ENCODE measurements around the gene HDAC4. TPM values are rescaled to one million over a fixed set of nuclear protein-coding genes. Genes with fewer than 3 reads are reported as not detected.

The HDAC4 gene
- total and polyA plus RNA-seq, 9 of the 15 experiments (the other 6 are each of a cell fraction or from before 2014, with no cell fraction given): 0.11 to 20.2 (median 4.0) TPM

- Histone ChIP-seq H3K9me3 (replicated peaks; ENCODE audit: control insufficient read depth, insufficient read depth, low read depth, low read length) (no peaks in the 10 kb centered on the region), H3K4me2 (ENCODE audit: insufficient read depth, low read length) (no peak overlapping the region), H3K27ac (ENCODE audit: extremely low read depth, low read depth, low read length) (no peak overlapping the region), H3K36me3 (ENCODE audit: control insufficient read depth, insufficient read depth, low read length) (no peaks in the 10 kb centered on the region; the same call in 2 of the 3 replicates), H3K27me3 (ENCODE audit: control insufficient read depth in 2 of 2, insufficient read depth in 2 of 2, low read length in 2 of 2) (no peaks in the 10 kb centered on the region), H2AFZ (ENCODE audit: low read depth, low read length) (no peak overlapping the region), H3K9me1 (ENCODE audit: control insufficient read depth, insufficient read depth, low read length) (no peaks in the 10 kb centered on the region), H3K4me3 (no peak overlapping the region), H4K20me1 (replicated peaks; ENCODE audit: control insufficient read depth, insufficient read depth, low read length) (no peaks in the 10 kb centered on the region), H3K9ac (ENCODE audit: insufficient read depth in 1 of 2, low read depth in 2 of 2, low read length in 2 of 2) (no peak overlapping the region), H3K4me1 (replicated peaks in 1 of 2; ENCODE audit: control insufficient read depth in 2 of 2, insufficient read depth in 2 of 2, low read length in 2 of 2) (no peaks in the 10 kb centered on the region), H3K79me2 (ENCODE audit: control insufficient read depth, insufficient read depth, low read length) (no peaks in the 10 kb centered on the region)
- FAIRE-seq (no peak), DNase-seq (ENCODE audit: extremely low read depth in 1 of 4, low spot score in 3 of 4) (no peak), ATAC-seq (no peak)
- in situ Hi-C loops (cut with MboI) (no loop called here), intact Hi-C loops (cut with micrococcal nuclease) (no loop called here)
- CTCF ChIA-PET (ENCODE audit: low intra/inter-chr PET ratio): no interaction called here
- POLR2A ChIA-PET: interaction anchor here (0.6 kb wide), 1 partner anchor 261 kb away, joined by 3 read pairs; no protein-coding TSS in a partner anchor
- WGBS (ENCODE audit: insufficient coverage, low coverage, missing lambda C conversion rate): 73% methylated on average over 7 of the region's 15 CpGs
- no TSS peak for BruUV-seq (replicated peaks)
- TF ChIP-seq MTA3 (IDR thresholded peaks at IDR 0.05; ENCODE audit: borderline replicate concordance): no peak
- TF ChIP-seq TFAP4 (CRISPR knock-in tag; IDR thresholded peaks at IDR 0.05; ENCODE audit: borderline replicate concordance): no peak
- TF ChIP-seq ARID4B (CRISPR knock-in tag; IDR thresholded peaks at IDR 0.05): no peak
- TF ChIP-seq TAF15 (IDR thresholded peaks at IDR 0.05; ENCODE audit: low read depth, low read length): no peak
- no peak for TF ChIP-seq FOXM1 (IDR thresholded peaks at IDR 0.05; ENCODE audit: low read depth)
- no peak for TF ChIP-seq FOXM1 (CRISPR knock-in tag; IDR thresholded peaks at IDR 0.05; ENCODE audit: low read depth)
- TF ChIP-seq, protein P1, sequence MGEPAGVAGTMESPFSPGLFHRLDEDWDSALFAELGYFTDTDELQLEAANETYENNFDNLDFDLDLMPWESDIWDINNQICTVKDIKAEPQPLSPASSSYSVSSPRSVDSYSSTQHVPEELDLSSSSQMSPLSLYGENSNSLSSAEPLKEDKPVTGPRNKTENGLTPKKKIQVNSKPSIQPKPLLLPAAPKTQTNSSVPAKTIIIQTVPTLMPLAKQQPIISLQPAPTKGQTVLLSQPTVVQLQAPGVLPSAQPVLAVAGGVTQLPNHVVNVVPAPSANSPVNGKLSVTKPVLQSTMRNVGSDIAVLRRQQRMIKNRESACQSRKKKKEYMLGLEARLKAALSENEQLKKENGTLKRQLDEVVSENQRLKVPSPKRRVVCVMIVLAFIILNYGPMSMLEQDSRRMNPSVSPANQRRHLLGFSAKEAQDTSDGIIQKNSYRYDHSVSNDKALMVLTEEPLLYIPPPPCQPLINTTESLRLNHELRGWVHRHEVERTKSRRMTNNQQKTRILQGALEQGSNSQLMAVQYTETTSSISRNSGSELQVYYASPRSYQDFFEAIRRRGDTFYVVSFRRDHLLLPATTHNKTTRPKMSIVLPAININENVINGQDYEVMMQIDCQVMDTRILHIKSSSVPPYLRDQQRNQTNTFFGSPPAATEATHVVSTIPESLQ (CRISPR knock-in tag; IDR thresholded peaks at IDR 0.05): no peak
- TF ChIP-seq ZEB2 (IDR thresholded peaks at IDR 0.05): no peak
- no peak for TF ChIP-seq NCOA4 (IDR thresholded peaks at IDR 0.05; ENCODE audit: partially characterized antibody)
- TF ChIP-seq ZFPM2 (CRISPR knock-in tag; IDR thresholded peaks at IDR 0.05): no peak
- no peak for TF ChIP-seq CGGBP1 (CRISPR knock-in tag; IDR thresholded peaks at IDR 0.05)
- no peak for TF ChIP-seq TFAM (CRISPR knock-in tag; conservative IDR thresholded peaks at IDR 0.05)
- TF ChIP-seq MCM3 (IDR thresholded peaks at IDR 0.05): no peak
- TF ChIP-seq ZKSCAN8 (CRISPR knock-in tag; IDR thresholded peaks at IDR 0.05): no peak
- TF ChIP-seq RAD51 (IDR thresholded peaks at IDR 0.05; ENCODE audit: borderline replicate concordance, low read depth): no peak
- no peak for TF ChIP-seq ERF (CRISPR knock-in tag; IDR thresholded peaks at IDR 0.05)
Observed at GRCh38 chr2:239181903-239182581, 218.8 kb downstream of the HDAC4 start.
